H9 (cell line): ENCODE measurements around the gene ARPC5L. TPM values are rescaled to one million over a fixed set of nuclear protein-coding genes. Genes with fewer than 3 reads are reported as not detected.

Source experiments
- DNase-seq: peaks from one replicate; pipeline ENCODE4 v3.0.0-alpha.2; 2017
- H2AFZ ChIP-seq: one replicate; pipeline ENCODE4 v1.6.1; 2013; ENCODE audit warnings: mild to moderate bottlenecking, low read length, control low read depth, moderate library complexity
- H2AK5ac ChIP-seq: 2 replicates; pipeline ENCODE4 v1.6.1; 2013; ENCODE audit warnings: low read length, control low read depth, mixed read lengths; ENCODE audit not compliant: insufficient read length
- H2BK120ac ChIP-seq: one replicate; pipeline ENCODE4 v1.6.1; 2013; ENCODE audit warnings: low read depth, mild to moderate bottlenecking, low read length, control low read depth, inconsistent platforms; ENCODE audit not compliant: poor library complexity, severe bottlenecking
- H2BK12ac ChIP-seq: 2 replicates; pipeline ENCODE4 v1.6.1; 2013; ENCODE audit warnings: low read length, control low read depth, mixed read lengths, low read depth; ENCODE audit not compliant: insufficient read length
- H2BK15ac ChIP-seq: 2 replicates; pipeline ENCODE4 v1.6.1; 2013; ENCODE audit warnings: low read depth, low read length, control low read depth
- H2BK20ac ChIP-seq: one replicate; pipeline ENCODE4 v1.6.1; 2013; ENCODE audit warnings: low read depth, mild to moderate bottlenecking, low read length, control low read depth, inconsistent platforms; ENCODE audit not compliant: poor library complexity, severe bottlenecking
- H2BK5ac ChIP-seq: 2 replicates; pipeline ENCODE4 v1.6.1; 2013; ENCODE audit warnings: low read length, control low read depth, mixed read lengths; ENCODE audit not compliant: insufficient read length
- H3K14ac ChIP-seq: 2 replicates; pipeline ENCODE4 v1.6.1; 2013; ENCODE audit warnings: low read length, control low read depth; ENCODE audit not compliant: insufficient read depth
- H3K18ac ChIP-seq: 2 replicates; pipeline ENCODE4 v1.6.1; 2013; ENCODE audit warnings: low read depth, mild to moderate bottlenecking, mixed read lengths, low read length, control low read depth; ENCODE audit not compliant: insufficient read length
- H3K23ac ChIP-seq: 2 replicates; pipeline ENCODE4 v1.6.1; 2013; ENCODE audit warnings: low read length, control low read depth, mixed read lengths, low read depth; ENCODE audit not compliant: insufficient read length
- H3K23me2 ChIP-seq: 2 replicates; pipeline ENCODE4 v1.6.1; 2013; ENCODE audit warnings: low read depth, mild to moderate bottlenecking, mixed read lengths, low read length, control low read depth; ENCODE audit not compliant: insufficient read length, poor library complexity, severe bottlenecking
- H3K27ac ChIP-seq: 2 replicates; pipeline ENCODE4 v1.5.1; 2013; ENCODE audit warnings: low read length, control low read depth, mixed read lengths, low read depth; ENCODE audit not compliant: insufficient read length
- H3K27me3 ChIP-seq: 2 replicates; pipeline ENCODE4 v1.6.1; 2013; ENCODE audit warnings: low read length, control low read depth, inconsistent platforms; ENCODE audit not compliant: insufficient read depth
- H3K4ac ChIP-seq: 2 replicates; pipeline ENCODE4 v1.6.1; 2013; ENCODE audit warnings: low read depth, mild to moderate bottlenecking, control low read depth, inconsistent platforms, low read length, moderate library complexity
- H3K4me1 ChIP-seq: 2 replicates; pipeline ENCODE4 v1.6.1; 2013; ENCODE audit warnings: low read length, control low read depth, inconsistent platforms; ENCODE audit not compliant: insufficient read depth
- H3K4me2 ChIP-seq: 2 replicates; pipeline ENCODE4 v1.6.1; 2013; ENCODE audit warnings: low read length, control low read depth, mixed read lengths; ENCODE audit not compliant: insufficient read length, insufficient read depth
- H3K56ac ChIP-seq: 2 replicates; pipeline ENCODE4 v1.6.1; 2013; ENCODE audit warnings: low read depth, mild to moderate bottlenecking, mixed read lengths, low read length, control low read depth; ENCODE audit not compliant: insufficient read length
- H3K79me1 ChIP-seq: 2 replicates; pipeline ENCODE4 v1.6.1; 2013; ENCODE audit warnings: low read depth, mild to moderate bottlenecking, moderate library complexity, low read length, control low read depth, inconsistent platforms; ENCODE audit not compliant: insufficient read depth, poor library complexity, severe bottlenecking
- H3K79me2 ChIP-seq: 2 replicates; pipeline ENCODE4 v1.6.1; 2013; ENCODE audit warnings: low read length, control low read depth, inconsistent platforms; ENCODE audit not compliant: insufficient read depth
- H3K9ac ChIP-seq: 2 replicates; pipeline ENCODE4 v1.6.1; 2013; ENCODE audit warnings: low read length, control low read depth, mixed read lengths; ENCODE audit not compliant: insufficient read length; ENCODE audit errors: extremely low read depth
- H3K9me3 ChIP-seq: one replicate; pipeline ENCODE4 v1.6.1; 2013; ENCODE audit warnings: low read depth, low read length, inconsistent platforms; ENCODE audit not compliant: control insufficient read depth
- H3T11ph ChIP-seq: one replicate; pipeline ENCODE4 v1.6.1; 2013; ENCODE audit warnings: mild to moderate bottlenecking, low read length, control low read depth, inconsistent platforms
- H4K20me1 ChIP-seq: one replicate; pipeline ENCODE4 v1.6.1; 2013; ENCODE audit not compliant: control insufficient read depth, insufficient read length, insufficient read depth
- H4K5ac ChIP-seq: 2 replicates; pipeline ENCODE4 v1.6.1; 2013; ENCODE audit warnings: low read depth, mild to moderate bottlenecking, mixed read lengths, low read length, control low read depth; ENCODE audit not compliant: insufficient read length
- H4K8ac ChIP-seq: replicated peaks from 2 replicates; pipeline ENCODE4 v1.6.1; 2013; ENCODE audit warnings: low read length, control low read depth, mixed read lengths, low read depth; ENCODE audit not compliant: insufficient read length
- H4K91ac ChIP-seq: 2 replicates; pipeline ENCODE4 v1.6.1; 2013; ENCODE audit warnings: low read depth, mild to moderate bottlenecking, moderate library complexity, mixed read lengths, low read length, control low read depth; ENCODE audit not compliant: insufficient read length
- H3K27ac Mint-ChIP-seq, 3 experiments: 2 replicates in 2 of 3; 3 replicates in 1 of 3; pipeline ENCODE4 v1.8.0; 2020 to 2021; ENCODE audit warnings: mixed read lengths in 3 of 3, mild to moderate bottlenecking in 1 of 3, moderate library complexity in 1 of 3
- H3K27me3 Mint-ChIP-seq: 2 replicates; pipeline ENCODE4 v1.8.0; 2021; ENCODE audit warnings: low read depth, mild to moderate bottlenecking, moderate library complexity, mixed read lengths
- H3K36me3 Mint-ChIP-seq, 3 experiments: 2 replicates in 2 of 3; 3 replicates in 1 of 3; pipeline ENCODE4 v1.8.0; 2020 to 2021; ENCODE audit warnings: low read depth in 3 of 3, mixed read lengths in 3 of 3; ENCODE audit not compliant: insufficient read depth in 1 of 3
- H3K4me1 Mint-ChIP-seq, 2 experiments: 2 replicates each; pipeline ENCODE4 v1.8.0; 2020; ENCODE audit warnings: mixed read lengths in 2 of 2
- H3K4me3 Mint-ChIP-seq, 2 experiments: 2 replicates in 1 of 2; 3 replicates in 1 of 2; pipeline ENCODE4 v1.8.0; 2020 to 2021; ENCODE audit warnings: mild to moderate bottlenecking in 2 of 2, mixed read lengths in 2 of 2, moderate library complexity in 1 of 2
- H3K9me3 Mint-ChIP-seq, 2 experiments: 2 replicates in 1 of 2; 3 replicates in 1 of 2; pipeline ENCODE4 v1.8.0; 2020; ENCODE audit warnings: mild to moderate bottlenecking in 2 of 2, mixed read lengths in 2 of 2, moderate library complexity in 1 of 2
- CTCF ChIP-seq: fragments of 200-600 bp; sonication (generic); conservative IDR thresholded peaks from 3 replicates; pipeline ENCODE4 v1.8.0; 2021; ENCODE audit warnings: antibody characterized with exemption, mild to moderate bottlenecking
- WGBS: extraction: QIAGEN DNeasy Blood & Tissue Kit; methylation state at CpG from one replicate; pipeline ENCODE4 v1.1.7; 2013; ENCODE audit warnings: missing lambda C conversion rate, low lambda C conversion rate, mixed read lengths; ENCODE audit not compliant: insufficient read length; ENCODE audit errors: extremely low coverage; 5-methylcytosine and 5-hydroxymethylcytosine counted together
- total RNA-seq: library from RNA; stranded (reverse); gene quantifications from 2 replicates; pipeline ENCODE4 v1.2.1, GENCODE V29; 2021

Gene ARPC5L
- total RNA-seq, 1 experiment from 2014 or later: 67.7 TPM

DNA sequence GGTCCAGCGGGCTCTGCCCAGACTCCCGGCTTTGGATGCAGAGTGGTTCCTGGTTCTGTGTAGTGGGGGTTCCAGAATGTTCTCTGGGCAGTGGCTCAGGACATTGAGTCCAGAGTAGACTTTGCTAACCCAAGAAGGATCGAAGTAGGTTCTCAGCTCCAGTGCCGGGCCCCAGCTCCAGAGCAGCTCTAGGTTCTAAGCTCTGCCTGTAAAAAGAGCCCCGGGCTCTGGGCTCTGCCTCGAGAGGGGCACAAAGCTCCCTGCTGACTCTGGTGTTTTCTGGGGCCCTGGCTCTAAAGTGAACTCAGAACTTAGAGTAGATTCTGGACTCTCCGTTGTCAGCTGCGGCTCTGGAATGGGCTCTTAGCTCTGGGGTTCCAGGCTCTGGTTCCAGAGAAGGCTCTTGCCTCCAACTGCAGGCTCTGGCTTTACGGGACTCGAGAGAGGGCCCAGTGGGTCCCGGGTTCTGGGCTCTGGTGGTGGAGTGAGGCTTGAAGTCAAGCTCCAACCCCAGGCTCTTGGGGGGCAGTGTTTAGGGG, 8.3 kb upstream of the ARPC5L start:
- Mint-ChIP-seq H3K27ac (no peak overlapping the region; a peak in 1 of 7 replicates), H3K36me3 (peaks cover 15 to 21% (median 16%) of the 10 kb centered on the region in 3 experiments; a peak in 6 of 7 replicates)

More for the DNA sequence above, 8.3 kb upstream of the ARPC5L start:
- H3K4me3 Mint-ChIP-seq: peak overlapping the region; percentile 67 to 81
- no peak overlapping the region for H2BK120ac ChIP-seq
- H3K4me2 ChIP-seq: peak overlapping the region; percentile 54
- no peak overlapping the region for H4K8ac ChIP-seq
- no peaks in the 10 kb centered on the region for H3K9me3 ChIP-seq
- no peak overlapping the region for H3K9ac ChIP-seq
- H3K4me1 Mint-ChIP-seq: peaks cover 7 to 15% of the 10 kb centered on the region in 2 experiments
- no peaks in the 10 kb centered on the region for H4K20me1 ChIP-seq
- H2AFZ ChIP-seq: no peak overlapping the region
- peaks cover 3% of the 10 kb centered on the region for H3K23me2 ChIP-seq
- WGBS: no CpG with 5 or more reads among the region's 11 CpGs
- H3K79me2 ChIP-seq: no peaks in the 10 kb centered on the region
- no peak overlapping the region for H3K18ac ChIP-seq
- no peak overlapping the region for H3K4ac ChIP-seq
- no peak overlapping the region for H3K56ac ChIP-seq
- no peak overlapping the region for H2AK5ac ChIP-seq
- no peak for TF ChIP-seq CTCF
- H3T11ph ChIP-seq: no peak overlapping the region
- H3K27ac ChIP-seq: no peak overlapping the region
- H3K27me3 ChIP-seq: no peaks in the 10 kb centered on the region
- H2BK12ac ChIP-seq: no peak overlapping the region
- no peak overlapping the region for H3K23ac ChIP-seq
- H3K9me3 Mint-ChIP-seq: no peaks in the 10 kb centered on the region
- H2BK15ac ChIP-seq: no peak overlapping the region
- H2BK5ac ChIP-seq: no peak overlapping the region
- H3K14ac ChIP-seq: no peak overlapping the region
- no peak overlapping the region for H4K91ac ChIP-seq
- peaks cover 3% of the 10 kb centered on the region; the same call in 1 of the 2 replicates for H3K4me1 ChIP-seq
- no peak overlapping the region for H2BK20ac ChIP-seq
- no peak overlapping the region for H4K5ac ChIP-seq
- H3K79me1 ChIP-seq: no peaks in the 10 kb centered on the region
- H3K27me3 Mint-ChIP-seq: no peaks in the 10 kb centered on the region; the same call in 1 of the 2 replicates
- DNase-seq: no peak
